Neural cell (in vitro differentiated cells): ENCODE measurements around the gene CNOT2.

Experiments
- POLR2AphosphoS5 ChIP-seq: IDR thresholded peaks from 2 replicates; pipeline ENCODE4 v1.6.1; 2012
- RAD21 ChIP-seq: fragments of 450-650 bp; conservative IDR thresholded peaks from 2 replicates; pipeline ENCODE4 v1.6.1; 2014; ENCODE audit warnings: antibody characterized with exemption, mild to moderate bottlenecking, moderate library complexity
- TF ChIP-seq, protein P1 (sequence below): fragments of 450-650 bp; IDR thresholded peaks from 2 replicates; pipeline ENCODE4 v1.5.1; 2014; ENCODE audit warnings: antibody characterized with exemption, mild to moderate bottlenecking, moderate library complexity; ENCODE audit not compliant: poor library complexity, severe bottlenecking

DNA sequence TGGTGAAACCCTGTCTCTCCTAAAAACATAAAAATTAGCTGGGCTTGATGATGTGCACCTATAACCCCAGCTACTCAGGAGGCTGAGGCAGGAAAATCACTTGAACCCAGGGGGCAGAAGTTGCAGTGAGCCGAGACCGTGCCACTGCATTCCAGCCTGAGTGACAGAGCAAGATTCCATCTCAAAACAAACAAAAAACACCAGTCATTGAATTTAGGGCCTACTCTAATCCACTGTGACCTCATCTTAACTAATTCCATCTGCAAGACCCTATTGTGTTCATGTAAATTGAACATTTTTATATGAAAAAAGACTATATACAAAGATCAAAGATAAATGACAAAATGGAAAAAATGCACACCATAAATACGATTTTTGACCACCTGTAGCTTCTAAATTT lies 140.7 kb downstream of the CNOT2 start:
- TF ChIP-seq, protein P1, sequence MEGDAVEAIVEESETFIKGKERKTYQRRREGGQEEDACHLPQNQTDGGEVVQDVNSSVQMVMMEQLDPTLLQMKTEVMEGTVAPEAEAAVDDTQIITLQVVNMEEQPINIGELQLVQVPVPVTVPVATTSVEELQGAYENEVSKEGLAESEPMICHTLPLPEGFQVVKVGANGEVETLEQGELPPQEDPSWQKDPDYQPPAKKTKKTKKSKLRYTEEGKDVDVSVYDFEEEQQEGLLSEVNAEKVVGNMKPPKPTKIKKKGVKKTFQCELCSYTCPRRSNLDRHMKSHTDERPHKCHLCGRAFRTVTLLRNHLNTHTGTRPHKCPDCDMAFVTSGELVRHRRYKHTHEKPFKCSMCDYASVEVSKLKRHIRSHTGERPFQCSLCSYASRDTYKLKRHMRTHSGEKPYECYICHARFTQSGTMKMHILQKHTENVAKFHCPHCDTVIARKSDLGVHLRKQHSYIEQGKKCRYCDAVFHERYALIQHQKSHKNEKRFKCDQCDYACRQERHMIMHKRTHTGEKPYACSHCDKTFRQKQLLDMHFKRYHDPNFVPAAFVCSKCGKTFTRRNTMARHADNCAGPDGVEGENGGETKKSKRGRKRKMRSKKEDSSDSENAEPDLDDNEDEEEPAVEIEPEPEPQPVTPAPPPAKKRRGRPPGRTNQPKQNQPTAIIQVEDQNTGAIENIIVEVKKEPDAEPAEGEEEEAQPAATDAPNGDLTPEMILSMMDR, result no peak
- no peak for TF ChIP-seq RAD21
- TF ChIP-seq POLR2AphosphoS5, result no peak
